ENCODE data around the gene KCNA10. TPM values are rescaled to one million over a fixed set of nuclear protein-coding genes. Genes with fewer than 3 reads are reported as not detected.

The KCNA10 gene
- total and polyA plus RNA-seq, 8 donors = not detected

DNA sequence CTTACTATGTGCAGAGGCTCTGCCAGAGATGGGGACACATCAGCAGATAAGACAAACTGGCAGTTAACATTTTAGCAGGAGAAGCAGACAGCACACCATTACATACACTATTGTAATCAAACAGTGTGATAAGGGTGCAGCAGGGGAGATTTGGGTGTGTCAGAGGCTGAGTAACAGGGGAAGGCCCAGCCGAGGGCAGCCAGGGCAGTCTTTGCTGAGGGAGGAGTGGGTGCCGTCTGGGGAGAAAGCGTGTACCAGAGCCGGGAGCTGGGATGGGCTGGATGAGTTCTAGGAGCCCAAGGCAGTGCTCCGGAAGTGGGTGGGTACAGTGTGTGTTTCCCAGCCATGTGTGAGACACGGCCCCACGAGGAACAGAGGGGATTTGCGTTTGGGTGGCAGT, 31.2 kb downstream of the KCNA10 start:
- DNase-seq = no peak
- no peak overlapping the region for H3K4me3 ChIP-seq
- no peaks in the 10 kb centered on the region for H3K9me3 ChIP-seq
- H3K27me3 ChIP-seq = peaks cover 0 to 20% of the 10 kb centered on the region in 2 donors
- TF ChIP-seq, protein P1, sequence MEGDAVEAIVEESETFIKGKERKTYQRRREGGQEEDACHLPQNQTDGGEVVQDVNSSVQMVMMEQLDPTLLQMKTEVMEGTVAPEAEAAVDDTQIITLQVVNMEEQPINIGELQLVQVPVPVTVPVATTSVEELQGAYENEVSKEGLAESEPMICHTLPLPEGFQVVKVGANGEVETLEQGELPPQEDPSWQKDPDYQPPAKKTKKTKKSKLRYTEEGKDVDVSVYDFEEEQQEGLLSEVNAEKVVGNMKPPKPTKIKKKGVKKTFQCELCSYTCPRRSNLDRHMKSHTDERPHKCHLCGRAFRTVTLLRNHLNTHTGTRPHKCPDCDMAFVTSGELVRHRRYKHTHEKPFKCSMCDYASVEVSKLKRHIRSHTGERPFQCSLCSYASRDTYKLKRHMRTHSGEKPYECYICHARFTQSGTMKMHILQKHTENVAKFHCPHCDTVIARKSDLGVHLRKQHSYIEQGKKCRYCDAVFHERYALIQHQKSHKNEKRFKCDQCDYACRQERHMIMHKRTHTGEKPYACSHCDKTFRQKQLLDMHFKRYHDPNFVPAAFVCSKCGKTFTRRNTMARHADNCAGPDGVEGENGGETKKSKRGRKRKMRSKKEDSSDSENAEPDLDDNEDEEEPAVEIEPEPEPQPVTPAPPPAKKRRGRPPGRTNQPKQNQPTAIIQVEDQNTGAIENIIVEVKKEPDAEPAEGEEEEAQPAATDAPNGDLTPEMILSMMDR (IDR thresholded peaks at IDR 0.05) = no peak
- peaks cover 0 to 5% of the 10 kb centered on the region in 2 donors for H3K4me1 ChIP-seq
- no peak for ATAC-seq
- H3K36me3 ChIP-seq = no peaks in the 10 kb centered on the region
- intact Hi-C loops (cut with DNase I) = no loop called here
- H3K27ac ChIP-seq = no peak overlapping the region

GRCh38 chr1:110485725-110486124, 33.2 kb downstream of the KCNA10 start:
- DNase-seq = no peak
- TF ChIP-seq, protein P1 (IDR thresholded peaks at IDR 0.05) = no peak
- H3K9me3 ChIP-seq = no peaks in the 10 kb centered on the region
- no peak overlapping the region for H3K27ac ChIP-seq
- peaks cover 7 to 15% of the 10 kb centered on the region in 2 donors for H3K4me1 ChIP-seq
- intact Hi-C loops (cut with DNase I) = no loop called here
- no peak overlapping the region for H3K4me3 ChIP-seq
- no peaks in the 10 kb centered on the region for H3K36me3 ChIP-seq
- no peak for ATAC-seq
- H3K27me3 ChIP-seq = peaks cover 0 to 20% of the 10 kb centered on the region in 2 donors

- peaks cover 0 to 20% of the 10 kb centered on the region in 2 donors for H3K27me3 ChIP-seq
- TF ChIP-seq, protein P1 (IDR thresholded peaks at IDR 0.05) = no peak
- no peaks in the 10 kb centered on the region for H3K9me3 ChIP-seq
- peaks cover 7 to 15% of the 10 kb centered on the region in 2 donors for H3K4me1 ChIP-seq
- H3K4me3 ChIP-seq = no peak overlapping the region
- no peaks in the 10 kb centered on the region for H3K36me3 ChIP-seq
- intact Hi-C loops (cut with DNase I) = no loop called here
- no peak overlapping the region for H3K27ac ChIP-seq
- DNase-seq (no peak), ATAC-seq (no peak)
Observed at GRCh38 chr1:110484801-110485200, 34.2 kb downstream of the KCNA10 start.

- peaks cover 7 to 15% of the 10 kb centered on the region in 2 donors for H3K4me1 ChIP-seq
- H3K36me3 ChIP-seq = no peaks in the 10 kb centered on the region
- DNase-seq = no peak
- H3K9me3 ChIP-seq = no peaks in the 10 kb centered on the region
- no peak overlapping the region for H3K4me3 ChIP-seq
- H3K27ac ChIP-seq = no peak overlapping the region
- H3K27me3 ChIP-seq = peaks cover 0 to 20% of the 10 kb centered on the region in 2 donors
- intact Hi-C loops (cut with DNase I) = no loop called here
- TF ChIP-seq, protein P1 (IDR thresholded peaks at IDR 0.05) = no peak
- ATAC-seq = no peak
Observed at GRCh38 chr1:110483308-110483685, 35.7 kb downstream of the KCNA10 start.

DNA sequence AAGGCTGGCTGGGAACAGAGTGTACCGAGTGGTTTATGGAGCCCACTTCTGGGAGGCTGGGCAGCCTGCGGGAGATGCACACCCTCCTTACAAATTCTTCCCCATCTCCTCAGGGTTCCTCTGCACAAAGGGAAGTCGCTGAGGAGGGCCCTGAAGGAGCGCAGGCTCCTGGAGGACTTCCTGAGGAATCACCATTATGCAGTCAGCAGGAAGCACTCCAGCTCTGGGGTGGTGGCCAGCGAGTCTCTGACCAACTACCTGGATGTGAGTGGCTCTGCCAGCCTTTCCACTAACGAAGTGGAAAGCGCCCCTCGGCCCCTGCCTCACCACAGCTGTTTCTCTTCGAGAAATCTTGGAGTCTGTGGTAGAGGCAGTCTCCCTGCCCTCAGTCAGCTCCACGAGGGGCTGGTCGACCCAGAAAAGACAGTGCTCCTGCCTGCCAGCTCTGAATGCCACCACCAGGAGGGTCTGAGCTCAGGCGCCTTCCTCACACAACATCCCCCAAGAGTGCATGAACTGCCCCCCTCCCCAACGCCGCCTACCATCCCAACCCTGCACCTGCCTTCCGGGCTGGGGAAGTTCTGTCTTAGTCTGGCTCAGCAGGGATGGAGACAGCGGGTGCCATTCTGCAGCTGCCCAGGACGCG, 36.2 kb downstream of the KCNA10 start:
- DNase-seq = peak in 2 of 4 donors; percentile 73 to 77
- Histone ChIP-seq H3K36me3 (no peaks in the 10 kb centered on the region), H3K27ac (peak overlapping the region; percentile 24 to 29), H3K27me3 (peaks cover 0 to 20% of the 10 kb centered on the region in 2 donors), H3K9me3 (no peaks in the 10 kb centered on the region), H3K4me1 (peaks cover 7 to 15% of the 10 kb centered on the region in 2 donors), H3K4me3 (no peak overlapping the region)
- ATAC-seq = peak; percentile 86
- TF ChIP-seq, protein P1 (IDR thresholded peaks at IDR 0.05) = no peak
- intact Hi-C loops (cut with DNase I) = no loop called here
